HL-60 (cell line): Measurements from ENCODE around the gene FGF3.

Experiments
- DNase-seq, 2 experiments: peaks; one replicate each; pipeline ENCODE4 v3.0.0-alpha.2; 2010 to 2020; ENCODE audit warnings: low read depth in 1 of 2, low spot score in 1 of 2
- H3K27ac ChIP-seq: fragments of 250-450 bp; sonication (Bioruptor Pico); replicated peaks from 2 replicates; pipeline ENCODE4 v1.5.1; 2020; ENCODE audit warnings: mild to moderate bottlenecking, moderate library complexity
- H3K27me3 ChIP-seq: fragments of 250-450 bp; sonication (Bioruptor Pico); 2 replicates; pipeline ENCODE4 v1.5.1; 2021; ENCODE audit warnings: mild to moderate bottlenecking, moderate library complexity; ENCODE audit not compliant: insufficient read depth, poor library complexity, severe bottlenecking
- H3K4me3 ChIP-seq: replicated peaks from 2 replicates; pipeline ENCODE4 v1.5.1; 2011; ENCODE audit warnings: mild to moderate bottlenecking, control low read depth, low read length; ENCODE audit not compliant: insufficient read depth
- CTCF ChIP-seq: IDR thresholded peaks from one replicate; pipeline ENCODE4 v1.5.1; 2011; ENCODE audit warnings: low read length, control low read depth, inconsistent platforms; ENCODE audit not compliant: insufficient read depth
- GABPA ChIP-seq: IDR thresholded peaks from 2 replicates; pipeline ENCODE4 v1.6.1; 2012; ENCODE audit warnings: low read depth
- POLR2AphosphoS5 ChIP-seq: IDR thresholded peaks from 2 replicates; pipeline ENCODE4 v1.6.1; 2012; ENCODE audit warnings: low read depth
- REST ChIP-seq: IDR thresholded peaks from 2 replicates; pipeline ENCODE4 v1.6.1; 2012; ENCODE audit warnings: low read depth; ENCODE audit not compliant: insufficient replicate concordance
- SPI1 ChIP-seq: IDR thresholded peaks from 2 replicates; pipeline ENCODE4 v1.6.1; 2012; ENCODE audit warnings: low read depth, mild to moderate bottlenecking, borderline replicate concordance

Gene FGF3

DNA sequence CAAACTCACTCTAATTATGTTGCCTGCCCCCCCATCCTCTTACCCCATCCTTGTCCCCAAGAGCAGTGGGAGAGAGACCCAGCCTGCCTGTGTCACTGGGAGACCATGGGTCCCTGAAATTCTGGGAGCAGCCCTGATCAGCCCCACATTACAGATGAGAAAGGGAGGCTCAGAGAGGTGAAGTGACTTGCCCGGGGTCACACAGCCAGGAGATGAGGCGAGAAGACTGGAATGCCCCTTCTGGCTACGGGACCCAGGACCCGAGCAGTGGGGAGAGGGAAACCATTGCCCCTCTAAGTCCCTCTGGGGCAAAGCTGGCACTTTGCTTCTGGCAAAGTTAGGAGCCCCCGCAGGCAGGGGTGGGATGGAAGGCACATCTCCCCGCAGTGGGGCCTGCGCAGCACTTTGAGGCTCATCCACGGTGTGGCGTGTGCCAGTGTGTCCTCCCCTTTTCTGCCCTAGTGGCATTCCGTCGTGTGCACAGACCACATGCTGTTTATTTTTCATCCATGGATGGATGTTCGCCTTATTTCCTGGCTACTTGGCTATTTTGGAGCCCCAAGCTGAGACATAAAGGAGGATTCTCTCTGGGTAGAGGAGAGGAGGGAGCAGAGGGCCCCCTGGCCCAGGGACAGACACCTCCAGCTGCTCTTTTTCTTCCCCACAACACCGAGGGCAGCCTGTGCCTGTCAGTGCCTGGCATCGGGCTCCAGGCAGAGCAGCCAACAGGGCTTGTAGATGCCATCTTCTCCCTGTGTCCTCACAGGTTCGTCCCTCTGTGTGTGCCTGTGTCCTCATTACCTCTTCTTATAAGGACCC is 3.7 kb upstream of the FGF3 start:
- Histone ChIP-seq H3K27me3 (peaks cover 28% of the 10 kb centered on the region), H3K27ac (no peak overlapping the region), H3K4me3 (no peak overlapping the region)
- no peak for TF ChIP-seq SPI1
- no peak for TF ChIP-seq POLR2AphosphoS5
- no peak for DNase-seq

- Histone ChIP-seq H3K27me3 (peaks cover 41% of the 10 kb centered on the region), H3K27ac (no peak overlapping the region), H3K4me3 (no peak overlapping the region)
- DNase-seq: no peak
- TF ChIP-seq GABPA (no peak), REST (no peak), POLR2AphosphoS5 (no peak), SPI1 (no peak), CTCF (no peak)
Observed at GRCh38 chr11:69821511-69822040, 2.4 kb upstream of the FGF3 start.

DNA sequence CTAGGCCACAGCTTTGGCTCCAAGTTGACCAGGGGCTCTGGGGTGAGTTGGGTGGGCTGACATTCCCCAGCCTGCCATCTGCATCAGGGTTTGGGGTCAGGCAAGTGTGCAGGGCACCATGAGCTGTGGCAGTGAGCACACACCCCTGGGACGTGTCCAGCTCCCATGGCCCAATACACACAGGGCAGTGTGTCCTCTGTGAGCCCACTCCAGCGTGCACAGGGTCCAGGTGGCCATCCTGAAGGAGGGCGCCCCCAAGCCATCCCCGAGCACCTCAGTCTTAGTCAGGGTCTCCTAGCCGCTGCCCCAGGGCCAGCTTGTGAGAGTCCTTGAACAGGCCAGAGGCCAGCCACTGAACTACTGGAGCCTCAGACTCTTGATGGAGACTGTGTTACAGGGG is 1.2 kb upstream of the FGF3 start:
- H3K4me3 ChIP-seq: no peak overlapping the region
- TF ChIP-seq CTCF (no peak), REST (no peak), POLR2AphosphoS5 (no peak), SPI1 (no peak), GABPA (no peak)
- no peak for DNase-seq
- H3K27ac ChIP-seq: no peak overlapping the region
- peaks cover 48% of the 10 kb centered on the region for H3K27me3 ChIP-seq

DNA sequence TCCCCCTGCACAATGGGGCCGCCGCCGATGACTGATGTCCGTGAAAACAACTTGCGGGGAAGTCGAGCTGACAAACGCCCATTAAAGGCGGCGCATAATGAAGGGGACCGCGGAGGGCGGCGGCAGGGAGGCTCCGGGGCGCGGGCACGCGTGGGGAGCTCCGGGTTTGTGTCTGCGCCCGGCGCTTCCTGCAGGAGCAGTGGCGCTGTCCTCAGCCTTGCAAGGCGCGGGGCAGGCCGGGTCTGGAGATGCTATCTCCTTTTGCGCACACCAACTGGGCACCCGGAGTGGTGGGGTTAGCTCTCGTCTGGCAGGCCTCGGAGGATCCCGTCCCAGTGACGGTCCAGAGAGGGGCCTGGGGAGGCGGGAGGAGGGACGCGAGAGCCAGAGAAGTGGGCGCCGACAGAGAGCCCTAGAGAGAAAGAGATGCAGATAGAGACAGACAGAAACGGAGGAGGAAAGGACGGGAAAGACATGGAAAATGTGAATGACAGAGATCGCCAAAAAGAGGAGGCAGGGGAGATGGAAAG is 390 bp upstream of the FGF3 start:
- TF ChIP-seq REST: no peak
- no peak for TF ChIP-seq CTCF
- TF ChIP-seq POLR2AphosphoS5: no peak
- no peak for TF ChIP-seq GABPA
- no peak for TF ChIP-seq SPI1
- no peak overlapping the region for H3K27ac ChIP-seq
- H3K4me3 ChIP-seq: no peak overlapping the region
- peaks cover 48% of the 10 kb centered on the region for H3K27me3 ChIP-seq
- DNase-seq: no peak
